ENCODE data around the gene PCGF5. TPM values are rescaled to one million over a fixed set of nuclear protein-coding genes. Genes with fewer than 3 reads are reported as not detected.

The PCGF5 gene
- total RNA-seq, 4 donors from 2014 or later, result 17.3 to 39.3 (median 23.4) TPM

DNA sequence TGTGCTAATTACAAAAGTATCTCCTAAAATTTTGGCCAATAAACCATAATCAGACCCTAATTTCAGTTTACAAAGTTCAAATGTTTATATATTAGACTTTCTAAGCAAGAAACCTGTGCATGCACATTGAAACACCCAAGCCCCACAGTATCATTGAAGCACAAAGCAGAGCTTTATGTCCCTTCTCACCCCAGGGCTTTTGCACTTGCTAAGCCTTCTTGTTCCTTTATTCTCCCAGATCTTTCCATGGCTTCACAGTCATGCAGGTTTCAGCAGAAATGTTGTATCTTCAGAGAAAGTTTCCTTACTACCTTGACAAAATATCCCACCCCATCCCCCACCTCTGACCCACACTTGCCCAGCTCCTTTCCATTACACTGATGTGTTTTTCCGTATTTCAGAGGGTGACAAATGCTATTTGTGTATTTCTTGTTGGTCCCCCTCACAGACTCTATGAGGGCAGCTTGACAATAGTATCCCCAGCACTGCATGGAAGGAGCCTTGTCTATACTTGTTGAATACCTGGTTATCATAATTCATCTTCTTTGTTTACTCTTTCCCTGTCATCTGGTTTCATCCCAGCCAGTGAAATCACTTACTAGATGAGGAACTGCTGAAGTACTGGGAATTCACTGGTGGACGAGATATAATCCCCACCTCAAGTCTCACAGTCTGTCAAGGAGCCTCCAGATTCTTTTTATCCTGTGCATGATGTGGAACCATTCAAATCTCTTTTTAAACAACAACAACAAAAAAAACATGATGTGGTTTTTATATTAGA is 24.0 kb upstream of the PCGF5 start:
- Histone ChIP-seq H3K4me3 (no peak overlapping the region), H3K4me1 (peaks cover 0 to 45% (median 22%) of the 10 kb centered on the region in 3 donors), H3K9me3 (no peaks in the 10 kb centered on the region), H3K27ac (no peak overlapping the region), H3K27me3 (no peaks in the 10 kb centered on the region), H3K36me3 (no peaks in the 10 kb centered on the region)
- no peak for TF ChIP-seq POLR2A (IDR thresholded peaks at IDR 0.05)
- no peak for TF ChIP-seq CTCF (IDR thresholded peaks at IDR 0.05)
- DNase-seq, result no peak
- intact Hi-C loops (cut with DNase I), result no loop called here
- WGBS, 2 donors, result 43 to 58% methylated on average over 2 of the region's 2 CpGs

GRCh38 chr10:91197127-91197526 is 23.3 kb upstream of the PCGF5 start:
- TF ChIP-seq CTCF (IDR thresholded peaks at IDR 0.05) (no peak), POLR2A (IDR thresholded peaks at IDR 0.05) (no peak)
- no peak for DNase-seq
- intact Hi-C loops (cut with DNase I), result no loop called here
- 76 to 80% methylated on average over 10 to 12 of the region's 12 CpGs for WGBS, 2 donors
- no peaks in the 10 kb centered on the region for H3K36me3 ChIP-seq
- no peak overlapping the region for H3K27ac ChIP-seq
- H3K4me1 ChIP-seq, result peaks cover 0 to 45% (median 19%) of the 10 kb centered on the region in 3 donors
- no peak overlapping the region for H3K4me3 ChIP-seq
- H3K27me3 ChIP-seq, result no peaks in the 10 kb centered on the region
- H3K9me3 ChIP-seq, result no peaks in the 10 kb centered on the region

GRCh38 chr10:91198781-91199180 is 21.7 kb upstream of the PCGF5 start:
- no peak for TF ChIP-seq CTCF (IDR thresholded peaks at IDR 0.05)
- TF ChIP-seq POLR2A (IDR thresholded peaks at IDR 0.05), result no peak
- H3K4me1 ChIP-seq, result peaks cover 0 to 47% (median 19%) of the 10 kb centered on the region in 3 donors
- no peaks in the 10 kb centered on the region for H3K9me3 ChIP-seq
- intact Hi-C loops (cut with DNase I), result no loop called here
- H3K27ac ChIP-seq, result peak overlapping the region; percentile 5 to 81 (median 26)
- no peaks in the 10 kb centered on the region for H3K36me3 ChIP-seq
- 20 to 46% methylated on average over 1 of the region's 1 CpG for WGBS, 2 donors
- DNase-seq, result no peak
- H3K27me3 ChIP-seq, result no peaks in the 10 kb centered on the region
- peak overlapping the region in 1 of 4 donors; percentile 8 for H3K4me3 ChIP-seq

- TF ChIP-seq CTCF (IDR thresholded peaks at IDR 0.05) (no peak), POLR2A (IDR thresholded peaks at IDR 0.05) (no peak)
- H3K36me3 ChIP-seq, result no peaks in the 10 kb centered on the region
- no peak for DNase-seq
- 64 to 72% methylated on average over 5 of the region's 5 CpGs for WGBS, 2 donors
- H3K9me3 ChIP-seq, result no peaks in the 10 kb centered on the region
- peak overlapping the region in 1 of 4 donors; percentile 51 for H3K27ac ChIP-seq
- intact Hi-C loops (cut with DNase I), result no loop called here
- H3K27me3 ChIP-seq, result no peaks in the 10 kb centered on the region
- H3K4me1 ChIP-seq, result peaks cover 0 to 47% (median 19%) of the 10 kb centered on the region in 3 donors
- no peak overlapping the region for H3K4me3 ChIP-seq
Measured at GRCh38 chr10:91200314-91201212, 19.9 kb upstream of the PCGF5 start.
